GM21786 (cell line): ENCODE results near the gene HERC6.
A peak's percentile ranks its signal among the peaks of the same experiment; 100 is the strongest.
"Not testable (repeated sequence)": the region's sequence is repeated elsewhere in the genome, so short reads cannot be mapped to it uniquely, and the experiment has no call there.

Experiments
- ATAC-seq: cut with Tn5 transposase; IDR thresholded peaks from one replicate; pipeline ENCODE4 v1.9.1; 2021; ENCODE audit not compliant: unreplicated experiment

HERC6 gene

GRCh38 chr4:88382621-88383020, 4.0 kb downstream of the HERC6 start:
- peak; percentile 31 for ATAC-seq

DNA sequence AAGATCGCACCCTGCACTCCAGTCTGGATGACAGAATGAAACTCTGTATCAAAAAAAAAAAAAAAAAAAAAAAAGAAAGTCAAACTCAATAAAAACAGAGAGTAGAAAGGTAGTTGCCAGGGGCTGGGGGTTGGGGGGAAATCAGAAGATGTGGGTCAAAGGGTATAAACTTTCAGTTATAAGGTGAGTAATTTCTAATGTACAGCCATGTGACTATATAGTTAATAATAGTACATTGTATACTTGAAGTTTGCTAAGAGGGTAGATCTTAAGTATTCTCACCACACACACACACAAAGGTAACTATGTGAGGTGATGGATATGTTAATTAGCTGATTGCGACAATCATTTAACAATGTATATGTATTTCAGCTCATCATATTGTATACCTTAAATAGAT, 11.5 kb downstream of the HERC6 start:
- no peak for ATAC-seq

GRCh38 chr4:88391703-88392102, 13.1 kb downstream of the HERC6 start:
- no peak for ATAC-seq

DNA sequence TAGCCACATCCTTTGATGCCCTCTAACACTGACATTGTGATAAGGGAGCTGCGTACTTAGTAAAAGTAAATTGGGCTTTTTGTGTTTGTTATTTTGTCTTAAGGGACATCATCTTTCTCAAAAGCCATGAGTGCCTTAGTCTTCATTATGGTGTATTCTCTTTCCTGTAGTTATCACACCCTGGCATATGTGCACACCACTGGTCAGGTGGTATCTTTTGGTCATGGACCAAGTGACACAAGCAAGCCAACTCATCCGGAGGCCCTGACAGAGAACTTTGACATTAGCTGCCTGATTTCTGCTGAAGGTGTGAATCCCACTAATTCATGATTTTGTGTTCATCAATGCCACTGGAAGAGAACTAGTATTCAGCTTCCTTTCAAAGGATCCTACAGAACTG, 18.0 kb downstream of the HERC6 start:
- ATAC-seq, result no peak

DNA sequence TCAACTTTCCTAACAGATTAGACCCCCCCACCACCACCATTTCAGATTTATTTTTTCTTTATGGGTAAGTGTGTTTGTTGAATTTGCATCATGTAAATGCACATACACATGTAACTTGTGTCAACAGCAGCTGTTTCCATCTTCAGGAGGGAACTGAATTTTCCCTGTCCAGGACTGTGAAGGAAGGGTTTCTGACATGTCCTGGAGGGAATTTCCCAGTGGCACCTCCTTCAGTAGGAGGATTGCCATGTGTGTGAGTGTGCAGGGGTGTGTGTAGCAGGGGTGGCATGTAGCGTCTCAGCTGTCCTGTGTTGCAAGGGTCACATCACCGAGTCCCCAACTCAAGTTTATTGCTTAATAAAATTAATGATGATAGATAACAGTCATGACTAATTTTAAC, 19.7 kb downstream of the HERC6 start:
- no peak for ATAC-seq

GRCh38 chr4:88409206-88409605, 30.6 kb downstream of the HERC6 start:
- ATAC-seq, result no peak

DNA sequence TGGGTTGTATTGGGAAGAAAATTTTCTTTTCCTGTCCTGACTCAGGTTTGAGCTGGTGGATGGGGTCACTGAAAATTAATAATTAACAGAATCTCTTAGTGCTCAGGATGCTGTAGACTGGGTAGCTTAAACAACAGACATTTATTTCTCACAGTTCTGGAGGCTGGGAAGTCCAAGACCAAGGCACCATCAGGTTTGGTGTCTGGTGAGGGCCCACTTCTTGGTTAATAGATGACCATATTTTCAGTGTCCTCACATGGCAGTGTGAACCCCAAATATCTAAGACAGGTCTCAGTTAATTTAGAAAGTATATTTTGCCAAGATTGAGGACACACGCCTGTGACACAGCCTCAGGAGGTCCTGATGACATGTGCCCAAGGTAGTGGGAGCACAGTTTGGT, 31.1 kb downstream of the HERC6 start:
- ATAC-seq, result no peak

- ATAC-seq, result no peak
These were observed 32.9 kb downstream of the HERC6 start for GRCh38 chr4:88411491-88412096.

- ATAC-seq, result no peak
These were observed 35.1 kb downstream of the HERC6 start for GRCh38 chr4:88413801-88414200.

GRCh38 chr4:88414755-88415154, 36.1 kb downstream of the HERC6 start:
- no peak for ATAC-seq

GRCh38 chr4:88415982-88416381, 37.3 kb downstream of the HERC6 start:
- no peak for ATAC-seq

DNA sequence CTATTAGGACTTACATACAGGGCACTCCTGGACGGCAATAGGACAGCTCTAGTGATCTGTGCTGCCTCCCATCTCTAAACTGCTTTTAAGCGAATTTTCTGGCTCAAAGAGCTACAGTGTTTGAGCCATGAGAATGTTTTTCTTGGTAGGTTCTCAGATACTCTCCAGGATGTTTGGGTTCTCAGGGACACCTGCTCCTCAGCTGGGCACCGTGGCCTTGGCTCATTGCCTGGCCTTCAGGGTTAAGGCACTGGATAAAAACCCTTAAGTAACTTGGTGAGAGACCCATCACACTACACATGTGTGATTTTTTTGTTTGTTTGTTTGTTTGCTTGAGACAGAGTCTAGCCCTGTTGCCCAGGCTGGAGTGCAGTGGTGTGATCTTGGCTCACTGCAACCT, 39.8 kb downstream of the HERC6 start:
- no peak for ATAC-seq

DNA sequence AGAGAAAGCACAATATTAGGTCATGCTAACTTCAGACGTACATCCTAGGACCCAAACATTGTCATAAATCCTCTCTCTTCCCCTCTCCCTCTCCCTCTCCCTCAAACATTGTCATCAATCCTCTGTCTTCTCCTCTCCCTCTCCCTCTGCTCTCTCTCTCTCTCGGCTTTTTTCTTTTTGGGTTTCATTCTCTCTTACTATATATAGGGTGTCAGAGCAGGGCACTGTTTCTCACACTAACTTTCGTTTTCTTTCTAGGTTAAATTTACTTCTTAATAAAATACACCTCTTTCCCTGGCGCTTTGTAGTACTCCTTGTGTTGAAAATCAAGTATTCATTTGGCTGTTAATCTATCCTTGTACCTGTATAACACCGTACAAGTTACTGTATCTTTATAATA, 41.2 kb downstream of the HERC6 start:
- ATAC-seq, result peak; percentile 80

GRCh38 chr4:88420844-88421243, 42.2 kb downstream of the HERC6 start:
- ATAC-seq, result no peak

DNA sequence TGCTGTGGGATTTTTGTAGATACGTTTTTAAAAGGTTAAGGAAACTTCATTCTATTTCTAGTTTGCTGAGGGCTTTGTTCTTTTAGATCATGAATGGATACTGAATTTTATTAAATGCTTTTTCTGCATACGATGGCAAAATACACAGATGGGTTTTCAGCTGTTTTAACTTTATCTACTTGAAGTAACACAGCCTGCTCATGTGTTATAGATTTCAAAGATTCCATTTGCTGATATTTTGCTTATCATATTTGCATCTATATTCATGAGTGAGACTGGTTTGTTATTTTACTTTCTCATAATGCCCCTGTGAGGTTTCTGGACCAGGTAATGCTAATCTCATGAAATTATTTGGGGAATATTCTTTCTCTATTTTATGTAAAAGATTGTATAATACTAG, 43.8 kb downstream of the HERC6 start:
- ATAC-seq, result no peak

GRCh38 chr4:88429401-88429800, 50.7 kb downstream of the HERC6 start:
- ATAC-seq, result no peak

- ATAC-seq, result no peak
These were observed 57.5 kb downstream of the HERC6 start for GRCh38 chr4:88435987-88436693.

GRCh38 chr4:88437873-88438272, 59.2 kb downstream of the HERC6 start:
- not testable (repeated sequence) for ATAC-seq

DNA sequence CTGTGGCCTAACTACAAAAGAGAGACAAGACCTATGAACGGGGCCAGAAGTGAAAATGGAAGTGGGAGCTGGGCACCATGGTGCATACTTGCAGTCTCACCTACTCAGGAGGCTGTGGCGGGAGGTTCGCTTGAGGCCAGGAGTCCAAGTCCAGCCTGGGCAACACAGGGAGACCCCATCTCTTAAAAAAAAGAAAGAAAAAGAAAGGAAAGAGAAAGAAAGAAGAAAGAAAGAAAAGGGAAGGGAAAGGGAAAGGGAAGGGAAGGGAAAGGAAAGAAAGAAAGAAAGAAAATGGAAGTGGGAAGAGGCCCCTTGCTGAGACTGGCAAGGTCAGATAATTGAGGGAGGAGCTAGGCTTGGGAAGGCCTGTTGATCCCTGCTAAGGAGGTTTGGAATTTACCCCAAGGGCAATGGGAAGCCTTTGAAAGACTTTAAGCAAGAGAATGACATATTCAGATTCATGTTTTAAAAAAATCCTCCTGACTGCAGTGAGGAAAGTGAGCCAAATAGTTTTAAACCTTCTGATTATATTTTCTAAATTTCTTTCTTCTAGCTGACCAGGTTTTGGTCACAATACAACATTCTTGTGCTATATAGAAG, 60.6 kb downstream of the HERC6 start:
- ATAC-seq, result no peak

DNA sequence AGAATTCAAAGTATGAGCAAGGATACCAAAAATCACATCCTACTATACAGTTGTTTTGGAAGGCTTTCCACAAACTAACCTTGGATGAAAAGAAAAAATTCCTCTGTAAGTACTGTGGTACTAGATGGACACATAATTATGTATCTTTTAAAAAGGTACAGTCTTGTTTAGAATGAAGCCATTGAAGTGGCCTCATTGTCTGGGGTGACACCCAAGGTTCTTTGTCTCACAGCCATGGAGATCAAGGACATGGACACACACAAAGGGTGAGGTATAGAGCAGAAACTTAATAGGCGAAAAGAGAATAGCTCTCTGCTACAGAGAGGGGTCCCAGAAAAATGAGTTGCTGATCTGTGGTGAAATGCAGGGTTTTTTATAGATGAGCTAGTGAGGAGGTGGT, 61.5 kb downstream of the HERC6 start:
- no peak for ATAC-seq

- ATAC-seq, result no peak
These were observed 63.0 kb downstream of the HERC6 start for GRCh38 chr4:88441696-88442095.

- no peak for ATAC-seq
These were observed 64.1 kb downstream of the HERC6 start for GRCh38 chr4:88442689-88443191.
